GM19238 (cell line): ENCODE data around the gene TLE1.
"Not testable (repeated sequence)": the region's sequence is repeated elsewhere in the genome, so short reads cannot be mapped to it uniquely, and the experiment has no call there.

Experiments used
- DNase-seq: peaks from one replicate; pipeline ENCODE4 v3.0.0; 2011; ENCODE audit warnings: low spot score; ENCODE audit not compliant: insufficient read length

The TLE1 gene

GRCh38 chr9:81601639-81602623 is 87.4 kb downstream of the TLE1 start:
- no peak for DNase-seq

GRCh38 chr9:81600631-81601030 is 88.7 kb downstream of the TLE1 start:
- no peak for DNase-seq

GRCh38 chr9:81599837-81600236 is 89.5 kb downstream of the TLE1 start:
- DNase-seq = no peak

GRCh38 chr9:81598811-81599210 is 90.5 kb downstream of the TLE1 start:
- DNase-seq = no peak

- no peak for DNase-seq
Observed at GRCh38 chr9:81598123-81598497, 91.2 kb downstream of the TLE1 start.

GRCh38 chr9:81597419-81598122 is 91.8 kb downstream of the TLE1 start:
- no peak for DNase-seq

- DNase-seq = no peak
Observed at GRCh38 chr9:81596679-81597418, 92.5 kb downstream of the TLE1 start.

GRCh38 chr9:81595887-81596543 is 93.3 kb downstream of the TLE1 start:
- DNase-seq = no peak

- not testable (repeated sequence) for DNase-seq
Observed at GRCh38 chr9:81595293-81595692, 94.1 kb downstream of the TLE1 start.

GRCh38 chr9:81594415-81594814 is 94.9 kb downstream of the TLE1 start:
- DNase-seq = no peak

- DNase-seq = no peak
Observed at GRCh38 chr9:81592887-81593266, 96.5 kb downstream of the TLE1 start.

GRCh38 chr9:81591791-81592190 is 97.6 kb downstream of the TLE1 start:
- DNase-seq = no peak

- DNase-seq = no peak
Observed at GRCh38 chr9:81590688-81591087, 98.7 kb downstream of the TLE1 start.

GRCh38 chr9:81589819-81590218 is 99.5 kb downstream of the TLE1 start:
- no peak for DNase-seq

GRCh38 chr9:81589392-81589791 is 100.0 kb downstream of the TLE1 start:
- no peak for DNase-seq

- no peak for DNase-seq
Observed at GRCh38 chr9:81588148-81588871, 101.0 kb downstream of the TLE1 start.

GRCh38 chr9:81586786-81587185 is 102.6 kb downstream of the TLE1 start:
- DNase-seq = no peak

- no peak for DNase-seq
Observed at GRCh38 chr9:81585191-81585763, 104.1 kb downstream of the TLE1 start.

- DNase-seq = no peak
Observed at GRCh38 chr9:81584099-81584498, 105.2 kb downstream of the TLE1 start.

- no peak for DNase-seq
Observed at GRCh38 chr9:81581986-81582385, 107.4 kb downstream of the TLE1 start.
